Measurements from ENCODE around the gene LLCFC1.

Gene LLCFC1

DNA sequence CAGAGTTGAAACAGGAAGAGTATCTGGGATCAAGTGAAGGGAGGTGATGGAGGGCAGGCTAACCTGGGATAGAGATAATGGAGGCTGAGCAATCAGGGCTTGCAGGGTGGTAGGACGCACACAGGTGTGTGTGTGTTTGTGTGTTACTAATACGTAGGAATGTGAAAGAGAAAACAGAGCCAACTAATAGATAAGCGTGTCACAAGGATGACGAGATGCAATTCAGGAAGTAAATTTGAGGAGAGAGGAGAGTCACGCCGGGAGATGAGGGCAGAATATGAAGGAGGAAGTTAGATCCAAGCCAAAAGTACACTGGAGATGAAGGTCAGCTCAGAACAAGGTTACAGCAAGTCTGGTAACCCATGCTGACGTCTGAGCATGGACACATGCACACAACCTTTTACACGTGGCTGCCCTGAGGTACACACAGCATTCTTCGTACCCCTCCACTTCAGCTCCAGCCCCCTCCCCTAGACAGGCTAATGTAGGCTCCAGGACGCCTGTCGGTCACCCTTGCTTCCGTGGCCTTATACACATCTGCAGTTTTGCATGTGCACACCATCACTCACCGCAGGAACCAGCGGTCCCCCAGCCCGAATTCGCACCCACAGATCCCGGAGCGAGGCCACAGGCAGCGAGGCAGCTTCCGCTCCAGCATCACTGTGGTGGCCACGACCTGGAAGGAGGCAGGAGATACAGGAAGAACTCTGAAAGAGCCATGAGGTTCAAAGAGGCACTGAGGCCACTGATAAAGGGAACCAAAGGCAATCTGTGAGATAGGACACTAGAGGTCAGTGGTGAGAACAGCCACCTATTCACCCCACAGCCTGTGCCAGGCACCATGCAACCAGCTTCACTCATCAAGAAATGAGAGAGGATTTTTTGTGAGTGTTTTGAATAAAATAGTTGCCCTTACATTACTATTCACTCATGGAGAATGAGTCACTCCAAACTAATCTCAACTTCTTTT lies 30.1 kb upstream of the LLCFC1 start:
- in situ Hi-C loops (cut with MboI; ENCODE audit: low pct_unique_long_range_greater_than_20kb, low sequenced_read_pairs) = no loop called here
- peak; percentile 48 for DNase-seq

DNA sequence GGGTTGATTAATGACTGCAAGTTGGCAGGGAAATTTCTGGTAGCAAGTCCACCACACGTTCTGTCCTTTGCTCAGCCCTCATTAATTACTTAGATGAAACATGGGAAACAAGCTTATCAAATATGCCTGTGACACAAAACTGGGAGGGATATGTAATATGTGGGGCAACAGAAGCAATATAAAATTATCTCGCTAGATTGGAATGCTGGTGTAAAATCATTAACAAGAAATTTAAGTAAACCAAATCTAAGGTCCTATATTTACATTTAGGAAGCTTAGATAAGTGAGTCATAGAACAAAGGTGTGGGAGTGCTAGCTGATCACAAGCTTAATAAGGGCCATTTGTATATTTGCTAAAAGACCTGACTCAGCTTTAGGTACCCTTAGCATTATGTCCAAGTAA lies 29.3 kb upstream of the LLCFC1 start:
- no peak for DNase-seq
- in situ Hi-C loops (cut with MboI; ENCODE audit: low pct_unique_long_range_greater_than_20kb, low sequenced_read_pairs) = no loop called here

DNA sequence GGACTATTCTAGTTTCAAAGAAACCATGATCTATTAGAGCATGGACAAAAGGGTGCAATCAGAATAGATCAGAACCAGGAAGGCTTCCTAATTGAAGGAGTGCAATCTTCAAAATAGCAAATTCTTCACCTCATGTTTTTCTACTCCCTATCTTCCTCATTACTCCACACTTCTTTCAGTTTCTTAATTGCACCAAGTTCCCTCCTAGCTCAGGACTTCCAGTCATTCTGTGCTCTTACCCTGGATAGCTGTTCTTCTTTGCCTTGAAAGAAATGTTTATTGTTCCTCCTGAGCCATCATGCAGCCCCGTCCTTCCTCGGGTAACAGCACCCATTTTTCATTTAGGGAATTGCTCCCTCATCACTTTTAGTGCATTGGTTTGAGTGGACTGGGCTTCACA lies 28.8 kb upstream of the LLCFC1 start:
- DNase-seq = no peak
- in situ Hi-C loops (cut with MboI; ENCODE audit: low pct_unique_long_range_greater_than_20kb, low sequenced_read_pairs) = no loop called here

DNA sequence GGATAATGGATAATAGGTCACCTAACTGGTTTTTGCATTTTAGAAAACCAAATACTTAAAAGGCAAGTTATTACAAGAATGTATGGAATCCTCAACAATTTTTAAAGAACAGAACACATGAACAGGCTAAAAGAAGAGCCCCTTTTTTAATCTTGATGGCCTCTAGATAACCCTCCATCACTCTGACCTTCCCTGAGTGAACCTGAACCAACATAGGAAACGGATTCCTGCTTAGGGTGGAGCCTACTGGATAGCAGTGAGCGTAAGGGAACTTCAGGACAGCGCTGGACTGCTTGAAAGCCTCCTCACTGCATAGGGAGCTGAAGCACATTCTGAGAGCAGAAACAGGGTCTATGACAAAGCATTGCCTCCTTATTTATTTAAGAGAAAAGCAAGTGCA lies 26.2 kb upstream of the LLCFC1 start:
- in situ Hi-C loops (cut with MboI; ENCODE audit: low pct_unique_long_range_greater_than_20kb, low sequenced_read_pairs) = no loop called here
- no peak for DNase-seq

DNA sequence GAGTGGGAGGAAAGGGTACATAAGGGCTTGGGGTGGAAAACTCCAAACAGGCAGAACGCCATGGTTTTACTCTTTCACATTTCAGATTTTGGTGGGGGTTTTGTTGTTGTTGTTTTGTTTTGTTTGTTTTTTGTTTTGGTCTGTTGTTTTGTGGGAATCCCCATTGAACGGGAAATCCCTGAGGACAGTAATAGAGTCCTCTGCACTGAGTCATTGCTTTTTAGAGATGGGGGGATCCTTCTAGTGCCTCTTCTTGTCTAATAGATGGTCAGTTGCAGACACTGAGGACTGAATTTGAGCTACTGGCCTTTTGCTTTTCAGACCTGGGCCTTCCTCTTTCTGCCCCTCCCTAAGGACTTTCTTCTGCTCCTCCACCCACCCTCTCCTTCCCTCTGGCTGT lies 25.7 kb upstream of the LLCFC1 start:
- DNase-seq = no peak
- in situ Hi-C loops (cut with MboI; ENCODE audit: low pct_unique_long_range_greater_than_20kb, low sequenced_read_pairs) = no loop called here

DNA sequence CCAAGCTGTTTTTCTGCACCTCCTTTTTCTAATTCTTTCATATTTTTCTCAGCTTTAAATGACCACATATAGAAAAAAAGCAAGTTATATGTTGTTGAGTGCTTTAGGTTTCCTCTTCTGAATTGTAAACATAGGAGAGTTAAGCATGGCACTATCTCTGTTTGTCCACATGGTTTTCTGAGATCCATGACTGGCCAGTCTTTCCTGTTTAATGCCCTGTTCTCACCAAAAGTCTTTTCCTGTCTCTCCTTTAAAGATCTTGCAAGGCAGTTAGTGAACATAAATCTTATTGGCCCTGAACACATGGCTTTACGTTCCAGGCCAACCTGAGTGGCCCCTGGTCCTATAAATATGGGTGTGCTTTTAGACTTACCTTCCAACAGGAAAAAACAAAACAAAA lies 25.2 kb upstream of the LLCFC1 start:
- in situ Hi-C loops (cut with MboI; ENCODE audit: low pct_unique_long_range_greater_than_20kb, low sequenced_read_pairs) = no loop called here

DNA sequence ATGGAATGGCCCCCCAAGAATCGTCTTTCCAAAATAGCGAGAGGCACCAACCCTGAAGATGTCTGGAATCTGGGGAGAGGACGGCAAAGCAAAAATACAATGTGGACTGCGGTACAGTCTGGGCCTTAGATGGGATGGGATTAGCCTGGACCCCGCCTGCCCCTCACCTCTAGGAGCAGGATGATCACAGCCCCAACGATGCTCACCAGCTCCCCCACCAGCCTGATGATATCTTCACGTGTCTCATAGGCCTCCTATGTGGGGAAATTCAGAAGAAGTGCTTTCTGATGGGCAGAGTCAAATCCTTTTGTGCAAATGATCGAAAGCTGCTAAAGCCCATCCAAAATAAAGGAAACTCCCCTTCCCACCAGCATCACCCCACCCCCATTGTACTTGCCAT lies 24.0 kb upstream of the LLCFC1 start:
- no peak for DNase-seq
- in situ Hi-C loops (cut with MboI; ENCODE audit: low pct_unique_long_range_greater_than_20kb, low sequenced_read_pairs) = no loop called here

More for the DNA sequence above, 25.2 kb upstream of the LLCFC1 start:
- DNase-seq = no peak

DNA sequence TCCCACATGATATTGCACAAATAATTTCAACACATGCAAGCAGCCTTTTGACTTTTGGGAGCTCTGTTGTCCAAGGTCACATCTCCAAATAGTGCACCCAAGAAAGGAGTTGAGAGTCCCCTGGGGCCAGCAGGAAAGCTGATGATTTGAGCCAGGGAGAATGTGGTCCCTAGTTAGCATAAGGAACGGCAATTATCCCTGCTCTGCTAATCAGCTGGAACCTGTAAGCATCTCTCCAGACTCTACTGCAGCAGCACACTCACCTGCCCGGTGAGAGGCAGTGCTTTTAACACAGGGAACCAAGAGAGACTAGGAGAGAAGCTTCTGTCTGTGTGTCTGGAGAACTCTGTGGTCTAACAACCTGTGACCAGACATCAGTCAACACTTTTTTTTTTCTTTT lies 22.8 kb upstream of the LLCFC1 start:
- in situ Hi-C loops (cut with MboI; ENCODE audit: low pct_unique_long_range_greater_than_20kb, low sequenced_read_pairs) = no loop called here
- no peak for DNase-seq

DNA sequence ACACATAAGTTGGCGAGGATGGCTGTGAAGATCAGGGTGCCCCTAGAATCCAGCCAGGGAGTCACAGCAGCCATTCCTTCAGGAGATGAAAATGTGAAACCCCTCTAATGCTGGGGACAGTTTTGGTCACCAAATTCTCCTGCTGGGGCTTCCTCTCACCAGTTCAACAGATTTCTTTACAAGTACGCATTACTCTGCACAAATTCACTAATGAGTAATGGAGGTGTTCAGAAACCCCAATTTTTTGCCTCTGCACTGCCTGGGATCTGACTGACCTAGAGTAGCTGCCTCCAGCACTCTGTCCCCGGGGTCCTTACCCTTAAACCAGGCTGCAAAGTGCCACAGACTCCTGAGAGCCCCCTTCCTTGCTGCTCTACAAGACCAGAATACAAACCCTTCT lies 21.8 kb upstream of the LLCFC1 start:
- in situ Hi-C loops (cut with MboI; ENCODE audit: low pct_unique_long_range_greater_than_20kb, low sequenced_read_pairs) = no loop called here
- no peak for DNase-seq

DNA sequence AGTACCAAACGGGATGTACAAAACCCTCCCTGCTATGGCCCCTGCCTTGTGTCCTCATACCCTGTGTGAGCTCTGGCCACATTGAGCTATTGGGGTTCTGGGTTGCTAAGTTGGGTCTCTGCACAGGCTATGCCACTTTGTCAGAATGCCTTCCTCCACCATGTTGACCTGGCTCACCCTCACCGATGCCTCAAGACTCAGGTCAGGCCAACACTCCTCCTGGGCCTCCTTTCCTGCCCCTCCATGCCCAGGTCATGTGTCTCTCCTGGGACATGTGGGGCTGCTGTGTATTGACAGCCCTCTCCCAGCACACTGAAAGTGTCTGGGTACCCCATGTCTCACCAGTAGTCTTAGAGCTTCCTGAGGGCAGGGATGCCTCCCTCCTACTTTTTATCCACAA lies 20.4 kb upstream of the LLCFC1 start:
- DNase-seq = no peak
- in situ Hi-C loops (cut with MboI; ENCODE audit: low pct_unique_long_range_greater_than_20kb, low sequenced_read_pairs) = no loop called here

DNA sequence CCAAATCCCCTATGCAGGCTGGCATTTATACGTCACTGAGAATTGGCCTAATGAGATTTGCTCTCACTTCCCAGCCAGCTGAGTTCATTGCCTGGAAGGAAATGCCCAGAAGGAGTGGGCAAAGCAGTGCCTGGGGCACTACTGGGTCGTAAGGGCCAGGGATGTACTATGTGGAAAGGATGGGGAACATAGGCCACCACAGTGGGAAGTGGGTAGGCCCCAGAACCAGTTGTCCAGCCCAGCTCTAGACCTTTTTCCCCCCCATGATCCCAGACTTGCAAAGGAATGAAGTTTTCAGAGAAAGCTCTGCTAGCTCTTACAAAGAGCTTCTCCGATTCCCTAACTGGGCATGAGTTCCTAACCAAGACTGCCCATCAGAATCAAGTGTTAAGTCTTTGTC lies 19.6 kb upstream of the LLCFC1 start:
- DNase-seq = no peak
- in situ Hi-C loops (cut with MboI; ENCODE audit: low pct_unique_long_range_greater_than_20kb, low sequenced_read_pairs) = no loop called here

DNA sequence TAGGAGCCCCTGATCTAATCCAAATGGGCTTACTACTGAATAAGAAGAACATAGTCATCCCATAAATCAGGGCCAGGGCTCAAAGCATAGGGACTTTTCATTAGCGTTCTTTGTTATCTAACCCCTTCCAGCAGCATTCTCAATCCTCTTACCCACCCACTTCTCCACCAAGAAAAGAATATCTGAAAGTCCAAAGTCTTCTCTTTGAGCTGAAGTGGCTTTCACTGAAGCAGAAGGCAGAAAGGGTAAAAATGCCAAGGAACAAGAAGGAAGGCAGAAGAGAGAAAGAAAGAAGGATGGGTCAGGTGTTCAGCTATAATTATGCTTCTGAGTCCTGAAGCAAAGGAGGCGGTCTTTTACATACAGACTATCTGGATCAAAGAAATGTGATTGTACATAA lies 15.9 kb upstream of the LLCFC1 start:
- DNase-seq = no peak
- in situ Hi-C loops (cut with MboI; ENCODE audit: low pct_unique_long_range_greater_than_20kb, low sequenced_read_pairs) = no loop called here

DNA sequence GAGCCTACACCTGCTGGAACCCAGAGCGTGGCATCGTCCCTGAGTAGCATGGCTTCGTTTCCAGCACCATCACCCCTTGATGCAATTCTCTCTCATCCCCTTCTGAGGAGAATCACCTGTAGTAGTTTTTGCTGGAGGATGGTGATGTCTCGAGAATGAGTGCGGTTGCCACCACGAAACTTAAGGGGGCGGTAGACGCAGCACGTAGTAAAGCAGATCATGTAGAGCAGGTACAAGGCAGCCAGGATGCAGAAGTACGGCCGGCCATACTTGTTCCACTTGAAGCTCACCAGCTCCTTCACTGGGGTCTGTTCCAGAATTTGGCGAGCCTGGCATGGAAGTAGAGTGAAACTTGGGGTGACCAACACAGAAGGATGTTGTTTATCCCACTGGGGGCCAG lies 13.9 kb upstream of the LLCFC1 start:
- in situ Hi-C loops (cut with MboI; ENCODE audit: low pct_unique_long_range_greater_than_20kb, low sequenced_read_pairs) = no loop called here
- no peak for DNase-seq

DNA sequence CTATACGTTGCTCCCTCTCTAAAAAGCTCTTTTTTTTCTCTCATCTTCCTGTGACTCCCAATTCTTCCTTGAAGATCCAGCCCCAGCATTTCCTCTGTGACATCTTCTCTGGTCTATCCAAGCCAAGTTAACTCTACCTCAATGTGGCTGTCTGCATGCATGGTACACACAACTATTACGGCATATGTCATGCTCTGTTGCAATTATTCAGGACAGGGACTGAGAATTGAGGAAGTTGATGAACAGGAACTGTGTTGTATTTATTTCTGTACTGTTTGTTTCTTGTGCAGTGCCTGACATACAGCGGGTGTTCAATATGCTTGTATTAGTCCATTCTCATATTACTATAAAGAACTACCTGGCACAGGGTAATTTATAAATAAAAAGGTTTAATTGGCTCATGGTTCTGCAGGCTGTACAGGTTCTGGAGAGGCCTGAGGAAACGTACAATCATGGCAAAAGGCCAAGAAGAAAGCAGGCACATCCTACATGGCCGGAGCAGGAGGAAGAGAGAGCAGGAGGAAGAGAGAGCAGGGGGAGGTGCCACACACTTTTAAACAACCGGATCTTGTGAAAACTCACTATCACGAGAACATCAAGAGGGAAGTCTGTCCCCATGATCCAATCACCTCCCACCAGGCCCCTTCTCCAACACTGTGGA lies 12.1 kb upstream of the LLCFC1 start:
- in situ Hi-C loops (cut with MboI; ENCODE audit: low pct_unique_long_range_greater_than_20kb, low sequenced_read_pairs) = no loop called here

DNA sequence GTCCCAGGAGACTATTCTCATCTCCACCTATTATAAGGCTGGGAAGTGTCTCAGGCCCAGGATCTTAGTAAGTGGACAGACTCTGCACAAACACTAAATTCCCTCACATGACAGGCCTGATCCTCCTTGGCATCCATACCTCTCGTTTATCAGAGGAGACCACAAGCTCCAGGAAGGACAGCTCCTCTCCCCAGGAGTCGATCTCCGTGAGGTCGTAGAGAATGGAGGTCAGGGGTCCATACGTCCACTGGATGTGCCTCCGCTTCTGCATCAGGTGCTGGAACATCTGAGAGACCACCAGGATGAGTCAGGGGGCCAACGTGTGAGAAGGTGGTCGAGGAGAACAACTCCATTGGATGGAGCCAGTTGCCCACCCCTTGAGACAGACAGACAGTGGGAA lies 11.3 kb upstream of the LLCFC1 start:
- DNase-seq = no peak
- in situ Hi-C loops (cut with MboI; ENCODE audit: low pct_unique_long_range_greater_than_20kb, low sequenced_read_pairs) = no loop called here

More for the DNA sequence above, 12.1 kb upstream of the LLCFC1 start:
- peak; percentile 87 for DNase-seq

DNA sequence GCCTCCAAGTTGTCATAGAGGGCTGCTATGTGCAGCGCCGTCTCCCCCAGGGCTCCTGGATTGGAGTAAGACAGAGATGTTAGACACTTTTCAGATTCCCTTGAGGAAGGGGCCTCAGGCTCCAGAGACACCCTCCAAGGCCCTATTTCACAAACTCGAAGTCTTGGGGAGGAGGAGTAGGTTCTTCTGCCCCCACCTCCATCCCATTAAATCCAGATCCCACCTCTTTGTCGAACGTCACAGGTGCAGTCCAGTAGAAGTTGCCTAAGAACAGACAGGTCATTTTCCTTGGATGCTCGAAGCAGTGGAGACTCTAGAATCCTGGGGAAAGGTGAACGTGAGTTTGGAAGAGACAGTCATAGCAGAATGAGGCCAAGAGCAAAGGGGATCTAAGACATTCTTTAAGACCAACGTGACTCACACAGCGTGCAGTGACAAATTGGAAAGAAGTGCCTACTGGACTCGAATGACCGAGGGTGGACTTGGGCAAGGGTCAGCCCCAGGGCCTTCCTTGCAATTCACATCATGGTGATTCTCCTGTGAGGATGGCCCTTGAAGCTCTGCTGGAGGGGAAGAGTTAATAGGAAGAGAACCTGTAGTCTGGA lies 9.1 kb upstream of the LLCFC1 start:
- DNase-seq = no peak
- in situ Hi-C loops (cut with MboI; ENCODE audit: low pct_unique_long_range_greater_than_20kb, low sequenced_read_pairs) = no loop called here

DNA sequence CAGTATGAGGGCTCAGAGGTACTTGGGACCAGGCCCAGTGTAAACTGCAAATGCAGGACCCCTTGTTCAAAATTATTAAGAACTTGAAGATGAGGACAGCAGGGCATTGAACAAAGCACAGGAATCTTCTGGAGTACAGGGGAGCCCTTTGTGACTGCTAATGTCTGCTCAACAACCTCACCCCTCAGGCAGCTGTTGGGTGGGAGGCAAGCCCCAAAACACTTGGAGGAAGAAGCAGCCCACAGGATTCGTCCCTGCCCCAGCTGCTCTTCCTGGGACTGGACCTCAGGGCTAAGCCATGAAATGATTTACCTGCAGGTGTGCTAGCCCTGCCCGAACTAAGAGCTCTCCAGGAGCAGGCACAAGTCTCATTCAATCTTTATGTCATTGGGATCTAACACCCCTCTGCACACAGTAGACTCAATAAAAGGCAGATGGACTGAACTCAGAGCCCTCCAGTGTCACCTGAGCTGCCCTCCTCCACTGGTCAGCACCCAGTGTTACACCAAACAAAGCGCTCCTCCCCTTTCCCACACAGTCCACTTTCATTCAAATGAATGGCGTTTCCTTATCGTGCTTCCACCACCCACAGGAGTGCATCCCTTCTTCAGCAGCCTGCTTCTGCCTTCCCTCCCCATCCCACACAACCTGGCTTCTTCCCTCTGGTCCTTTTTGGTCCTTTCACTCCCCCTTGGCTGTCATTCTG lies 6.7 kb upstream of the LLCFC1 start:
- no peak for DNase-seq
- in situ Hi-C loops (cut with MboI; ENCODE audit: low pct_unique_long_range_greater_than_20kb, low sequenced_read_pairs) = no loop called here

DNA sequence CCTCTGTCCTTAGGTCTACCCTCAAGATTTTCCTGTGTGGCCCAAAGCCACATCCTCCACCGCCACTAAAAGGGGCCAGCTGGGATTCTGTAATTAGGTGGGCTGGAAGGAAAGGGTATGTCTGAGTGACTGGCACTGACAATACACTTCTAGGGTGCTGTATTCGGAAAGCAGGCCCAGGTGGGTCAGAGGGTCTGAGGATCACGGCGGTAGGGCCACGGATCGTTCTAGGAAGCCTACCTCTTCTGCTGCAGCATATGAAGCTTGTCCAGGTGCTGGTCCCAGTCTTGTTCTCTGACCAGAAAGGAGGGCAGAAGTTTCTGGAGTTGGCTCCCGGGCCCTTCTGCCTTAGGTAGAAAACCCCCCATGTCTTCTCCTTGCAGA lies 6.2 kb upstream of the LLCFC1 start:
- DNase-seq = no peak
- in situ Hi-C loops (cut with MboI; ENCODE audit: low pct_unique_long_range_greater_than_20kb, low sequenced_read_pairs) = no loop called here

DNA sequence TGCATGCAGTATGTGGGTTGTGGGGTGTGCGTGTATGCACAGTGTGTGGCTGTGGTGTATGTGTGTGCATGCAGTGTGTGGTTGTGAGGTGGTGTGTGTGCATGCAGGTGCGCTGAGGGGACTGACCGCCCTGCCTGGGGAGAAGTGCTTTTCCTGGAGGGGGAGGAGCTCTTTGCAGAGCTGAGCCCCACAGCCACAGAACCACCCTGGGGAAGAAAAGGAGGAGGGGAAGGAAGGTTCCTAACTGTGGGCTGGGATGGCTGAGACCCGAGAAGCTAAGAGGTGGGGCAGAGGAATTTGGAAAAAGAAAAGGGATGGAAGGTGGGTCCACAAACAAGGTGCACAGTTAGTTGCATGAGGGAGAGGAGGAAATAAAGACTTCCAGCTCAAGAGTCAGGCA lies 5.7 kb upstream of the LLCFC1 start, which contains the start of gene TRPV5:
TRPV5 (minus strand) TSS at position 123 of the 400 bp plus-strand sequence. CDS start 287 bp downstream, outside the sequence.
- in situ Hi-C loops (cut with MboI; ENCODE audit: low pct_unique_long_range_greater_than_20kb, low sequenced_read_pairs) = no loop called here
- DNase-seq = no peak

DNA sequence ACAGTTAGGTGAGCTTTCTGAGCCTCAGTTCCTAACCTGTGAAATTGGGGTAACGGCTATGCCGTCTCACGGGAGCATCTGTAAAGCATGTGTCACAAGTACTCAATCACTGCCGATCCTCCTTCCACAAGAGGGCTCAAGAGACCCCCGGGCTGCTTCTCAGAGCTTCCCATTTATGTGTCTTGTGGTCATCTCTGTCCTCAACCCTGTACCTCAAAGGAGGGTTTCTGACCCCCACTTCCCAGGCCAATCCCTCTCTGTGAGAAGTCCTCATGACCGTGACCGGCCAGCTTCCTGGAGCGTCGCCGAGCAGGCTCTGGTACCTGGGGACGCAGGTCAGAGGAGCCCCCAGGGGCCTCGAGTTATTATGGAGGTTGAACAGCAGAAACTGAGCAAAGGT lies 5.2 kb upstream of the LLCFC1 start:
- DNase-seq = no peak
- in situ Hi-C loops (cut with MboI; ENCODE audit: low pct_unique_long_range_greater_than_20kb, low sequenced_read_pairs) = no loop called here

All from KBM-7 (cell line).